Fibroblast of pulmonary artery (primary cell): ENCODE data around the gene RASGRP3.
A peak's percentile ranks its signal among the peaks of the same experiment; 100 is the strongest.

ENCODE experiments used
- DNase-seq: peaks from one replicate; pipeline ENCODE4 v3.0.0-alpha.2; 2010; ENCODE audit warnings: low read depth
- H3K4me3 ChIP-seq: replicated peaks from 2 replicates; pipeline ENCODE4 v1.5.1; 2011; ENCODE audit warnings: low read depth, mild to moderate bottlenecking, control low read depth, low read length, moderate library complexity
- CTCF ChIP-seq: IDR thresholded peaks from 2 replicates; pipeline ENCODE4 v1.5.1; 2011; ENCODE audit warnings: mild to moderate bottlenecking, control low read depth, low read length, inconsistent platforms; ENCODE audit errors: missing control alignments

The RASGRP3 gene

GRCh38 chr2:33443274-33443829, 33.1 kb upstream of the RASGRP3 start:
- no peak for TF ChIP-seq CTCF
- H3K4me3 ChIP-seq: no peak overlapping the region
- DNase-seq: peak; percentile 49

GRCh38 chr2:33444967-33445366, 31.5 kb upstream of the RASGRP3 start:
- DNase-seq: no peak
- no peak for TF ChIP-seq CTCF
- no peak overlapping the region for H3K4me3 ChIP-seq

DNA sequence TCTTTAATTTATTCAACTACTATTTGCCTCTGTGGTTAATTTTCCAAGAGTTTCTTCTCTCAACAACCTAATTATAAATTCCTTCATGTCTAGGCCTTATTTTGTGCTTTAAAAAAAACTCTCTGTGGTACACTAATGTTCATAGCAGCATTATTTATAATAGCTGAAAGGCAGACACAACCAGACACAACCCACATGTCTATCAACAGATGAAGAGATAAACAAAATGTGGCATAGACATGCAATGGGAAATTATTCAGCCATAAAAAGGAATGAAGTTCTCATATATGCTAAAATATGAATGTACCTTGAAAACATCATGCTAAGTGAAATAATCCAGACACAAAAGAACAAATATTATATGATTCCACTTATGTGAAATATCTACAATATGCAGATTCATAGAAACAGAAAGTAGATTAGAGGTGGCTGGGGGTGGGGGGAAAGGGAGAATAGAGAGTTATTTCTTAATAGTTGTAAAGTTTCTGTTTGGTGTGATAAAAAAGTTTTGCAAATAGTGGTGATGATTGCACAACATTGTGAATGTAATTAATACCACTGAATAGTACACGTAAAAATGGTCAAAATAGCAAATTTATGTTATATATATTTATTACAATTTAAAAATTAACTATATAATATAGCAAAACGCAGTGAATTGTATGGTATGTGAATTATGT, 28.1 kb upstream of the RASGRP3 start:
- DNase-seq: no peak
- TF ChIP-seq CTCF: no peak
- no peak overlapping the region for H3K4me3 ChIP-seq

DNA sequence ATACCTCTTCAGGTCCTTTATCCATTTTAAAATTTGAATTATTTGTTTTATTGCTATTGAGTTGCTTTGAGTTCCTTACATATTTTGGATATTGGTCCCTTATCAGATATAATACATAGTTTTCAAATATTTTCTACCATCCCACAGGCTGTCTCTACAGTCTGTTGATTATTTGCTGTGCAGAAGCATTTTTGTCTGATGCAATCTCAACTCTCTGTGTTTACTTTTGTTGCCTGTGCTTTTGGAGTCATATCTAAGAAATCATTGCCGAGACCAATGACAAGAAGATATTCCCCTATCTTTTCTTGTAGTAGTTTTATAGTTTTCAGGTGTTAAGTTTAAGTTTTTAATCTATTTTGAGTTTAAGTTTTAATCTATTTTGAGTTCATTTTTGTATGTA, 25.2 kb upstream of the RASGRP3 start:
- no peak overlapping the region for H3K4me3 ChIP-seq
- no peak for DNase-seq
- TF ChIP-seq CTCF: no peak

DNA sequence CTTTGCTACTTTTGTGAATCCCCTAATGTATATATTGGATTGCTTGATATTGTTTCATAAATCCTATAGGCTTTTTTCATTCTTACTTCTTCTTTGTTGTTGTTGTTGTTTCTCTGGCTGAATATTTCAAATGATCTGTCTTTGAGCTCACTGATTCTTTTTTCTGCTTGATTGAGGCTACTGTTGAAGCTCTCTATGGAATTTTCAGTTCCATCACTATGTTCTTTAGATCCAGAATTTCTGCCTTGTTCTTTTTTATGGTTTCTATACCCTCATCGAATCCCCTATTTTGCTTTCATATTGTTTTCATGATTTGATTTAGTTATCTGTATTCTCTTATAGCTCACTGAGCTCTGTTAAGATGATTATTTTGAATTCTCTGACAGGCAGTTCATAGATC, 24.6 kb upstream of the RASGRP3 start:
- H3K4me3 ChIP-seq: no peak overlapping the region
- no peak for TF ChIP-seq CTCF
- DNase-seq: no peak

DNA sequence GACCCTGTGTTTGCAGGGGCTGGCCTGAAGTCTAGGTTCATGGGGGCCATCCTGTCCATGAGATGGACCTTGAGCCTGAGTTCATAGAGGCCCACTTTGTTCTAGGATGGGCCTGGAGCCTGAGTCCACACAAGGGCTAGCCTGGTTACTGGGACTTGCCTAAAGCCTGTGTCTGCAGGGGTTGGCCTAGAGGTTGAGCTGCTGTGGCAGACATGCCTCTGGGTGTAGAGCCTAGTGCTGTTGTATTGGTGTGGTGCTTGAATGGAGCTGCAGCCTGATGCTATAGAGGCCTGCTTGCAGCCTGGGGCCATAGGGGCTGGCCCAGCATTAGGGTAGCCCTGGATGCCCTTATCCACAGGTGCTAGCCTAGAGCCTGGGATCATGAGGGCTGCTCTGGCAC, 23.9 kb upstream of the RASGRP3 start:
- no peak for DNase-seq
- TF ChIP-seq CTCF: no peak
- H3K4me3 ChIP-seq: no peak overlapping the region

DNA sequence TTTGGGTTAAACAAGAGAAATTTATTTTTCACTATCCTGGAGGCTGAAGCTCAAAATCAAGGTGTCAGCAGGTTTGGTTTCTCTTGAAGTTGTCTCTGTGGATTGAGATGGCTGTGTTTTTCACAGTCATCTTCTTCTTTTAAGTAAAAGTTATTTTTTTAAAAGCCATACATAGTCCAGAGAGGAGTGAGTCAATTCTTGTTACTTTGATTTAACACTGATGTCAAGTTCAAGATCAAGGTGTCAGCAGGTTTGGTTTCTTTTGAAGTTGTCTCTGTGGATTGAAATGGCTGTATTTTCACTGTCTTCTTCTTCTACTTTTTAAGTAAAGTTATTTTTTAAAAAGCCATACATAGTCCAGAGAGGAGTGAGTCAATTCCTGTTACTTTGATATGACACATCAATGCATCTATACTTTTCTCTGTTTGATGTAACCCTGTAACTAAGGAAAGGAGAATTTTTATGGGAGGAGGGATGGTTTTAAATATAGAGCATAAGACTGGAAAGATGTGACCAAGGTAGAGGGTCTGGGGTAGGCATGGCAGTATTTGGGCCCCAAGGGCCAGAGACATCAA, 22.5 kb upstream of the RASGRP3 start:
- no peak overlapping the region for H3K4me3 ChIP-seq
- DNase-seq: no peak
- no peak for TF ChIP-seq CTCF
